ENCODE results near the gene RPS27A. TPM values are rescaled to one million over a fixed set of nuclear protein-coding genes. Genes with fewer than 3 reads are reported as not detected.
"Not testable (repeated sequence)": the region's sequence is repeated elsewhere in the genome, so short reads cannot be mapped to it uniquely, and the experiment has no call there.

The RPS27A gene
- polyA plus RNA-seq, 3 donors: 2,151 to 2,289 (median 2,210) TPM

- no peak for DNase-seq (ENCODE audit: low read depth in 3 of 3, low spot score in 2 of 3)
These were observed 4.6 kb downstream of the RPS27A start for GRCh38 chr2:55236992-55237543.

DNA sequence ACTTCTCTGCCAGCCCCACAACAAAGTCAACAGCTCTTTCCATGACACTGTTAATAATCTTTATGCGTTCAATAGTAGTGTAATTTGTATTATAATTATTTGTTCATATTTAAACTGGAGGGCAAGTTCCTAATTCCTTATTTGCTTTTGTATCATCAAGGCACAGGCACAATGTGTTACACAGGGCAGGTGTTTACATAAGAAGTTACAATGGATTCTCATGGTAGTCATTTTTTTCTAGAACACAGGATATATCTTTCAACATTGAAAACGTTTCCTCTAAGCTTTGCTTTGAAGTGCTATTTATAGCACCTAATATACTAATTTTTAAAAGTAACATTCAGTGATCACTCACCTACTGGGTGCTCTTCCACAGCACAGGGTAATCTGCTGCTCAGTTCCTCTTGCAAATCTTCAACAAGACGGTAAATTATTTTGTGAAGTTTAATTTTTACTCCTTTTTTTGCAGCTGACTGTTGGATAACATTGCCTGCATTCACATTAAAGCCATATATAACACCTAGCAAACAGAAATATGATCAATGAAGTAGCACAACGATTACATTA is 7.3 kb downstream of the RPS27A start:
- no peak for DNase-seq (ENCODE audit: low read depth in 3 of 3, low spot score in 2 of 3)

- DNase-seq (ENCODE audit: low read depth in 3 of 3, low spot score in 2 of 3): not testable (repeated sequence)
These were observed 9.1 kb downstream of the RPS27A start for GRCh38 chr2:55241582-55241981.

GRCh38 chr2:55242617-55243016 is 10.1 kb downstream of the RPS27A start:
- DNase-seq (ENCODE audit: low read depth in 3 of 3, low spot score in 2 of 3): no peak

DNA sequence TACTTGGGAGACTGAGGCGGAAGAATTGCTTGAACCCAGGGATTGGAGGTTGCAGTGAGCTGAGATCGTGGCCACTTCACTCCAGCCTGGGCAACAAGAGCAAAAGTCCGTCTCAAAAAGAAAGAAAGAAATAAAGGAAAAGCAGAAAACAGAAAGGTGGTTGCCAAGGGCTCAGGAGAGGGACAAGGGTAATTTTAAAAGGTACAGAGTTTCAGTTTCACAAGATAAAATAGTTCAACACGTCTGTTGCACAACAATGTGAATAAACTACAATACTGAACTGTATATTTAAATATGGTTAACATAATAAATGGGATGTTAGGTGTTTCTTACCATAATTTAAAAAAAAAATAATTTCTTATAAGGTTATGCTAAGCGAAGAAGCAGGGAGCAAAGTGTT is 12.9 kb downstream of the RPS27A start:
- no peak for DNase-seq (ENCODE audit: low read depth in 3 of 3, low spot score in 2 of 3)

DNA sequence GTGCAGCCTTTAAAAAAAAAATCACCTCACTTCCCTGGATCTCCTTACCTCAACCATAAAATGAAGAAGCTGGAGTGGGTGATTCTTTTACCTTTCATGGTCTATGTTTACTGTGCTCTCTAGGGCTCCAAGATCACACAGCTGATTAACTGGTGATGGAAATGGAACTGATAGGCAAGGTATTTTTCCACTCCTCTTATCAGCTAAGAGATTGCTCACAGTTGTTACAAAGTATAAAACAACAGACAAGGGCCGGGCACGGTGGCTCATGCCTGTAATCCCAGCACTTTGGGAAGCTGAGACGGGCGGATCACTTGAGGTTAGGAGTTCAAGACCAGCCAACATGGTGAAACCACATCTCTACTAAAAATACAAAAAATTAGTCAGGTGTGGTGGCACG is 14.5 kb downstream of the RPS27A start:
- DNase-seq (ENCODE audit: low read depth in 3 of 3, low spot score in 2 of 3): no peak

DNA sequence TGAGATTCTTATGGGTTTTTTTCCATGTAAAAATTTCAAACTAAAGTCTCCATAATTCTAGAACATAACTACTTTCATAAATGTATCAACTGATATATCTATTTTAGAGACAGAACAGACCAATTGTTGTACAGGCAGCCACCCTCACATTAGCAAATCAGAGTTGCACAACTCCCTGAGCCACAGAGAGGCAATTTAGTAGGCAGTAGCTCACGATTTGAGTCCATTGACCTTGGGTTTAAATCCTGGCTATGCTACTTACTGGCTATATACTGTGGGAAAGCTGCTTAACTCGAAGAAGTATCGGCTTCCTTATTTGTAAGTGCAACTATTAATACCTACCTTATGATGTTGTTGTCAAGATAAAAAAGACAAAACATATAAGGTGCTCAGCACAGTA is 20.3 kb downstream of the RPS27A start:
- no peak for DNase-seq (ENCODE audit: low read depth in 3 of 3, low spot score in 2 of 3)

DNA sequence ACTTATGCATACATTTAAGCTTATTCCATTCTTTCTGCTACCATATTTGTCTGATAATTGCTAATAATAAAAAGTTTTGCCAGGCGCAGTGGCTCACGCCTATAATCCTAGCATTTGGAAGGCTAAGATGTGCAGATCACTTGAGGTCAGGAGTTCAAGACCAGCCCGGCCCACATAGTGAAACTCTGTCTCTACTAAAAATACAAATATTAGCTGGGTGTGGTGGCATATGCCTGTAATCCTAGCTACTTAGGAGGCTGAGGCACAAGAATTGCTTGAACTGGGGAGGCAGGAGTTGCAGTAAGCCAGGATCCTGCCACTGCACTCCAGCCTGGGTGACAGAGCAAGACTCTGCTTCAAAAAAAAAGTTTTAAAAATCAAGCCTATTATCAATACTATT is 27.1 kb downstream of the RPS27A start:
- DNase-seq (ENCODE audit: low read depth in 3 of 3, low spot score in 2 of 3): not testable (repeated sequence)

GRCh38 chr2:55268288-55268906 is 35.9 kb downstream of the RPS27A start:
- DNase-seq (ENCODE audit: low read depth in 3 of 3, low spot score in 2 of 3): no peak

- DNase-seq (ENCODE audit: low read depth in 3 of 3, low spot score in 2 of 3): peak; percentile 80 to 91 (median 87)
These were observed 36.6 kb downstream of the RPS27A start, which contains the start of gene MTIF2 for GRCh38 chr2:55268907-55269644. Gene MTIF2, minus strand, starts transcription at chr2:55269231. Its CDS starts 5,373 bp downstream, at chr2:55263858.

DNA sequence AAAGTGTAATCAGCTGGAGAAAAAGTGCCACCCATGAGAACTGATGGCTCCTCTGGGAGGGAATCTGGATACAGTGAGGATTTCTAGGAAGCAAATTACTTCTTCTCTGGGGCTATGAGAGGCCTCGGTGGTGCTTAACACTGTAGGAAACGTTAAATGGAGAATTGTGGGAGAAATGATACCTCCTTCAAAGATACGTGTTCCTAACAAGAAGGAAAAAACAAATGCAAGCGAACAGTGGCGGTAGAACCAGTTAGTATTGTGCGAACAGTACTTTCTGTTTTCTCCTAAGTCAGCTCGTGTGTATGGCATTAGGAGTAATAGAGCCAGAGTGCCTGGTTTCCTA is 37.1 kb downstream of the RPS27A start:
- no peak for DNase-seq (ENCODE audit: low read depth in 3 of 3, low spot score in 2 of 3)

DNA sequence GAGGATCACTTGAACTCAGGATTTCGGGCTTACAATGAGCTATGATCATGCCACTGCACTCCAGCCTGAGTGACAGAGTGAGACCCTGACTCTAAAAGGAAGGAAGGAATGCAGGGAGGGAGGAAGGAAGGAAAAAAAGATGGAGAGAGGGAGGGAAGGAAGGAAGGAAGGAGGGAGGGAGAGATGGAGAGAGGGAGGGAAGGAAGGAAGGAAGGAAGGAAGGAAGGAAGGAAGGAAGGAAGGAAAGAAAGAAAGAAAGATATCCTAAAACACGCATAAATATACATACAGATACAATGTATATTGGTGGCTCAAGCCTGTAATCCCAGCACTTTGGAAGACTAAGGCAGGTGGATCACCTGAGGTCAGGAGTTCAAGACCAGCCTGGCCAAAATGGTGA is 41.9 kb downstream of the RPS27A start:
- not testable (repeated sequence) for DNase-seq (ENCODE audit: low read depth in 3 of 3, low spot score in 2 of 3)

DNA sequence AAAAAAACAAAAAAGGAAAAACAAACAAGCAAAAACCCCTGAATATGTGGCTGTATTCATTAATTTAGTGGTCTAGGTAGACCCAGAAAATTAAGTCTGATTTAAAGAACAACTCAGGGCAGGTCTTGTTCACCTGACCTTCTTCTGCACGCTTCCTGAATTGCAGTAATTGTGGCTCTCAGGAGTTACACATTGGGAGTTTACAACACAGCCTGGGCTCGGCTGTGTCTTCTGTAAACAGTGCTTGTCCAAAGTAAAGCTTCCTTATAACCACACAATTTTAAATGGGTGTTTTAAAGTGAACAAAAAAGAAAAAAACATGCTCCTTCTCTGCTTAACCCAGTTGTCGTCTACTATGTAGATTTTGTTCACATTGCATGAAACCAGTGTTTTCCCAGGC is 44.8 kb downstream of the RPS27A start:
- DNase-seq (ENCODE audit: low read depth in 3 of 3, low spot score in 2 of 3): no peak

- not testable (repeated sequence) for DNase-seq (ENCODE audit: low read depth in 3 of 3, low spot score in 2 of 3)
These were observed 46.8 kb downstream of the RPS27A start for GRCh38 chr2:55279214-55279835.

GRCh38 chr2:55279859-55280424 is 47.5 kb downstream of the RPS27A start:
- DNase-seq (ENCODE audit: low read depth in 3 of 3, low spot score in 2 of 3): not testable (repeated sequence)

- DNase-seq (ENCODE audit: low read depth in 3 of 3, low spot score in 2 of 3): not testable (repeated sequence)
These were observed 48.5 kb downstream of the RPS27A start for GRCh38 chr2:55280851-55281546.

- DNase-seq (ENCODE audit: low read depth in 3 of 3, low spot score in 2 of 3): peak; percentile 43 to 65 (median 48)
These were observed 49.8 kb downstream of the RPS27A start for GRCh38 chr2:55282110-55282917.

DNA sequence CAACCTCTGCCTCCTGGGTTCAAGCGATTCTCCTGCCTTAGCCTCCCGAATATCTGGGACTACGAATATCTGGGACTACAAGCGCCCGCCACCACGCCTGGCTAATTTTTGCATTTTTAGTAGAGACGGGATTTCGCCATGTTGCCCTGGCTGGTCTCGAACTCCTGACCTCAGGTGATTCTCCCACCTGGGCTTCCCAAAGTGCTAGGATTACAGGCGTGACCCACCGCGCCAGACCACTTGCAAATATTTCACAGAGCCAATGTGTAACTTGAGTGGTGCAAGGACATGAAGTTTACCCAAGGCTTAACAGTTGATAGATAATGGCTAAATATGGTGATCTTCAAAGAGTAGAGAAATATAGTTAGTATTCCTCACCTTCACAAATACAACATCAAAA is 50.6 kb downstream of the RPS27A start:
- no peak for DNase-seq (ENCODE audit: low read depth in 3 of 3, low spot score in 2 of 3)
